Measurements from ENCODE around the gene PDCD1. TPM values are rescaled to one million over a fixed set of nuclear protein-coding genes. Genes with fewer than 3 reads are reported as not detected.
"Not testable (repeated sequence)": the region's sequence is repeated elsewhere in the genome, so short reads cannot be mapped to it uniquely, and the experiment has no call there.

The PDCD1 gene
- under 1 TPM; 0.11 to 0.40 (median 0.18) TPM for polyA plus RNA-seq (ENCODE audit: insufficient read length in 4 of 4)

DNA sequence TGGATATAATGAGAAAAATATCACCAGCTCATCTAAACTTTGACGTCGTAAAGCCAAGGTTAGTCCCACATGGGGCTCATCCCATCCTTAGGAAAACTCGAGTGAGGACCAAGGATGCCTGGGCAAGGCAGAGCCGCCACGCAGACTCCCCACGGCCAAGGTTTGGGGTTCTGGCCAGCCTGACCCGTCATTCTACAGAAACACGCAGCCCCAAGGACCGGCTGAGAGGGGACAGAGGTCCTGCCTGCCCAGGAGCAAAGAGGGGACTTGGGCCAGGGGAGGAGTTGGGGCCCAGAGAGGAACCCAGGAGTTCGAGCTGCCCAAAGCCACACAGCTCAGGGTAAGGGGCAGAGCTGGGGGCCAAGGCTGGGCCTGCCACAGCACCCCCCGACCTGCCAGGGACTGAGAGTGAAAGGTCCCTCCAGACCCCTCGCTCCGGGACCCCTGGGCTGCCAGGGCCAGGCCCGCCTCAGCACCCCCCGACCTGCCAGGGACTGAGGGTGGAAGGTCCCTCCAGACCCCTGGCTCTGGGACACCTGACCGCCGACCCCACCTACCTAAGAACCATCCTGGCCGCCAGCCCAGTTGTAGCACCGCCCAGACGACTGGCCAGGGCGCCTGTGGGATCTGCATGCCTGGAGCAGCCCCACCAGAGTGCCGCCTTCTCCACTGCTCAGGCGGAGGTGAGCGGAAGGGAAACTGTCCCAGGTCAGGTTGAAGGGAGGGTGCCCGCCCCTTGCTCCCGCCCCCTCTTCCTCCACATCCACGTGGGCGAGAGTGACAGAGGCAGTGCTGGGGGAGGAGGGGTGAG, at the start of gene PDCD1:
Gene PDCD1, minus strand, starts transcription at position 689 of the 811 bp plus-strand sequence. Its CDS starts 56 bp downstream, at position 633.
- DNase-seq (ENCODE audit: low read depth in 4 of 4, low spot score in 3 of 4): no peak

DNA sequence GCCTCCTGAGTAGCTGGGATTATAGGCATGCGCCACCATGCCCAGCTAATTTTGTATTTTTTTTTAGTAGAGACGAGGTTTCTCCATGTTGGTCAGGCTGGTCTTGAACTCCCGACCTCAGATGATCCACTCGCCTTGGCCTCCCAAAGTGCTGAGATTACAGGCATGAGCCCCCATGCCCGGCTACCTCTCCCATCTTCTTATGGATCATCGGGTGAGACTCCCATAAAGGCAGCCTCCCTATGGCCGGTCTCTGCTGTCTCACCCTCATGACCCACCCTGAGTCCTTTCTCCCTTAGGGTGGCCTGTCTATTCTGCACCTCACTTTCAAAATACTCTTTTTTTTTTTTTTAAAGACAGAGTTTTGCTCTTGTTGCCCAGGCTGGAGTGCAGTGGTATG, 49.1 kb upstream of the PDCD1 start:
- DNase-seq (ENCODE audit: low read depth in 4 of 4, low spot score in 3 of 4): not testable (repeated sequence)

DNA sequence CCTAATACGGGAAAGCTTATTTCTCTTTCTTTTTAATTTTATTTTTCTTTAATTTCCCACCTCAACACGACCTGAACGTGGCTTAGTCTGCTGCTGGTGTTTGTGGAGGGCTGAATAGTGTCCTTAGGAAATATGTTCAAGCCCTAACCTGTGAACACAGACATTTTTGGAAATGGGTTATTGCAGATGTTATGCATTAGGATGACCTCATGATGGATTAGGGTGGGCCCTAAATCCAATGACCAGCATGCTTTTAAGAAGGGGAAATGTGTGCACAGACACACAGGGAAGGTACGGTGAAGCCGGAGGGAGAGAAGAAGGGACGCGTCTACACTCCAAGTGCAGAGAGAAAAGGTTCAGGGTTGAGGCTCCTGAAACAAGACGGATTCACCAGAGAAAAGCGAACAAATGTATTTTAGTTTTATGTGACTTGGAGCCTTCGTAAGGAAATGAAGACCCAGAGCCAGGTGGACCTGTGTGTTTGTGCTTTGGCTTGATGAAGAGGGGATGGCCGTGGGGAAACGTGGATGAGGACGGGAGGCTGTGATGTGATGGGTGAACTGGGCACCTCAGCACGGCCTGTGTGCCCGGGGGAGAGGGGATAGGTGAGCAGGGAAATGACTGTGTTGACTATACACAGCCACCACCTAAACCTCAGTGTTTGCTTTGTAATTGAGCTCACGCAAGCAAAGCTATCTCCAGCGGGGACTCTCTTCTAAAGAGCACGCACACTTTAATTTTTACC, 48.3 kb upstream of the PDCD1 start:
- DNase-seq (ENCODE audit: low read depth in 4 of 4, low spot score in 3 of 4): no peak

DNA sequence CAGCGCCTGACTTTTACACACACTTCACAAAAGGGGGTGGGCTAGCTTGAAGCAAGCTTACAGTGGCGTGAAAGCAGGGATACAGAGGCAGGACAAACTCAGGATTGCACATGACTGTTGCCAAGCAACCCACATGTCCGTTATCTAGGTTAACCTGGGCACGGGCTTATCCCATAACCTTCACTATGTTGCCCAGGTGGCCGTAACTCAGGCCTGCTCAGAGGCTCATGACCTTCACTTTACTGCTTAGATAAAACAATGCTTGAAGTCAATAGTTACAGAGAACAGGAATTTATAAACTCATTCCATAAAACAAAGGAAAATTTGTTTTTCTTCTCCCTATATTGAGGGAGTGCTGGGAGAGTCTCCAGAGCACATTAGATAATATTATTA, 47.7 kb upstream of the PDCD1 start:
- not testable (repeated sequence) for DNase-seq (ENCODE audit: low read depth in 4 of 4, low spot score in 3 of 4)

DNA sequence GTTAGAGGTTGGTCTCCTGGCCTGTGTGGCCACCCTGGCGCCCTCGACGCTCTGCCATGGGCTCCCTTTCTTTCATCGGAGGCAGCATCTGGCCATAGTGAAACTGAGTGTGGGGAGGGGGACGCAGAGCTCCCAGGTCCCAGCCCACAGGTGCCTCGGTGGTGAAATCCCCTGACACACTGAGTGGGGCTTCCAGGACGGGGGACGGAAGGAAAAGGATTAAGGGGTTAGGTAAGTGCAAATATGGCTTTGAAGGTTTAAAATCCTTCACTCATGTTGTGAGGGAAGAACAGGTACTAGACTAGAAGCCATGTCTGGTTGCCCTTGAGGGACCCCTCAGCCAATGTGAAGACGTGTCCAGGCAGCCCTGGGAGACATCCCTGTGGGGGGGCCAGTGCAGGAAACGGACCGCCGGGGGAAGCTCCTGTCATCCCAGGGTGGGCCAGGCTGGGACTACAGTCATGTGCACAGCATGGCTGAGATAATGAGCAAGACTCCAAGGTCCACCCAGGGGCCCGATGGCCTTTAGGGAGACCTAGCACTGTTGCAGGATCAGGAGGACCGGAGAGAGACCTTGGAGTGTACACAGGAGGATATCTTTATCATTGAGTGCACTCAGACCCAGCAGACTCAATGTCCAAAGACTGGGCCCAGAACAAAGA, 47.2 kb upstream of the PDCD1 start:
- DNase-seq (ENCODE audit: low read depth in 4 of 4, low spot score in 3 of 4): no peak

DNA sequence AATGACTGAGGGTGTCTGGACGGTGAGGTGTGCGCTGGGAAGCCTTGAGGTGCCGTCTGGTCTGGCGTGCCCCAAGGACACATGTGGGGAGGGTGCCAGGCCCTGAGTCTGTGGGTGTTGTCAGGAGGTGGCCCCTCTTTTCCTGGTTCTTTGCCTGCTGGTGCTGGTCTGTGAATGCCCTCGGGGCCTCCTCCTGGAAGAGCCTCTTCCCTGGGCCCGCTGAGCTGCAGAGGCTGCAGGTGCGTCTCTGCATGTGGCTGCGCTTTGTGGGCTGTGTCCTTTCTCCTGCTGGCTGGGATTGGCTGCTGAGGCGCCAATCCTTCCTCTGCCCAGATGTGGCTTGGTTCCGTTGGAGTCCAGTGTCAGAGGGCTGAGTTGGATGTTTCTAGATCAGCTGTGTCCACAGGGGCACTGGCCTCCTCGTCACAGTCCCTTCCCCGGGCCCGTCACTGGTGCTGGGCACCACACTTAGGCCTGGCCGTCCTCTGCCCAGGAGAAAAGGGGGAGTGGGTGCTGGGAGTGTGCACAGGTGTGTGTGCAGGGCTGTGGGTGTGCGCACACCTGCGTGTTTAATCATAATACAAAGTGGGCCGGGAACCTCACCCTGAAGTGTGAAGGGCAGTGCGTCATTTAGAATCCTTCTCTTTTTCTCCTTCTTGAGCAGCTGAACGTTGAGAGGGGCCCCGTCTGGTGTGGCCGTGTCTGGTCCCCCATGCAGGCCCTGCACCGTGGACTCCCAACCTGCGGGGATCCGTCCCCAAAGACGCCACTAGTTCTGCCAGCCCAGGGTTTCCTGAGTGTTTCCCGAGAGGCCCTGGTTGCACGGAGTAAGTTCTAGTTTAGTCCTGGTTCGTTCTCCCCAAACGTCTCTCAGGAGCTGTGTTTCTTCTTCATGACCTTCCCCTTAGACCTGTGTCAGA, 46.4 kb upstream of the PDCD1 start:
- DNase-seq (ENCODE audit: low read depth in 4 of 4, low spot score in 3 of 4): no peak

DNA sequence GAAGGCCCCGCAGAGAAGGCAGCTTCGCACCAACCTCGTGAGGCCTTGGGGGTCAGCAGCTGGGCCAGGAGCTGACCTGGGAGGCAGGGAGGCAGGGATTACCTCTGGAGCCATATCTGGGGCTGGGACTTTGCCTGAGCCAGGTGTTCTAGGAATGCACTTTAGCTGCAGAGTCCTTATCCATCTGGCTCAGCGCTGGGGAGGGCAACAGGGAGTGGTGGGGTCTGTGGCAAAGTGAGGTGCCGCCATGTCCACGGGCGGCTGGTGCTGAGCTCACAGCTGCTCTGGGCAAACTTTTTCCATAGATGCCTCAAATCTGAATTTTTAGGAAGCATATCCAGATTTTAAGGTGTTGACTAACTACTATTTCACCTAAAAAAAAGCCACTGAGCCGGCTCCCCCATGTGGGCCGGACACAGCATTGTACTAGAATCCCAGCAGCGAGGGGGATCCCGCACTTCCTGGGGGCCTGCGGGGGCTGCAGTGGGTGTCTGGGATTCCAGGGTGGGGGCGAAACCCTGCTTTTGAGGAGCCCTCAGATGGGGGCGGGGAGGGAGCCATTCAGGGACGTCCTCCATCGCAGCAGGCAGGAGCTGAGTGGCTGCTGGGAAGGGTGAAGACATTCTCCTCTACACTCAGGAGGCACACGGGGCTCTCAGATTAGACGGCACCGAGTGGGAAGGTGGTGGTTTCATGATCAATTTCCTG, 45.5 kb upstream of the PDCD1 start:
- no peak for DNase-seq (ENCODE audit: low read depth in 4 of 4, low spot score in 3 of 4)

DNA sequence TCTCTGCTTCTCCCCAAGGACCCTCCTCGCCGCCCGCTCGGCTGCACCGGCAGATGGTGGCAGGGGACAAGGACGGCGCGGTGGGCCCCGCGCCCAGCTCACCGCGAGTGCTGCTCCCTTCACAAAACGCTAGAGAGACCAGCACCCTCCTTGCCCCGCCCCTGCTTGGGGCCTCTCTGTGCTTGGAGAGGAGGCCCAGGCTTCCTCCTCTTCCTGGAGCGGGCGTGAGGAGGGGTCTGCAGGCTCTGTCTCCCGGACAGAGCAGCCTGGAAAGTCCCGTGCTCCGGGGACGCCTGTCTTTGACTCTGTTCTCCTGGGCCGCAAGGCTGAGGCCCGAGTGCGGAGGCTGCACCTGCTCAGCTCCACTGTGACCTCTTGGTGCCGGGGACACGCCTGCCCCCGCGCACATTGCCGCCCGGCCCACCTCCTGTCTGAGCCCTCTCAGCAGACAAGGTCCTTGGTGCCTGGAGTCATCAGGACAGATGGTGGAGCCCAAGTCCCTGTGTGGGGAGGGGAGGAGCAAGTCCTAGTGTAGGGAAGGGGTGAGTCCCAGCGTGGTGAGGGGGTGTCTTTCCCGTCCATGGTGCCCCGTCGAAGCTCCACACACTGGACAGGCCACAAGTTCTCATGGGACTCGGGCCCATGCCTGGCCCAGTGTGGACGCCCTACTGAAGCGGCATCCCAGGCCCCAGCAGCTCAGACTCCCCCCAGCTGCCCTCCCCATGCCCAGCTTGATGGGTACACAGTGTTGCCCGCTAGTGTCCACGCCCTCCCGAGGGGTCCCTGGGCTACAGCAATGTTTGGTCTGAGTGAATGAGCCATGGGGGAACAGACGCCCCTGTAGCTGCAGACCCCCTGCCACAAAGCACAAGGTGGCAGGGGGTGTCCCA, 44.7 kb upstream of the PDCD1 start:
- DNase-seq (ENCODE audit: low read depth in 4 of 4, low spot score in 3 of 4): no peak

DNA sequence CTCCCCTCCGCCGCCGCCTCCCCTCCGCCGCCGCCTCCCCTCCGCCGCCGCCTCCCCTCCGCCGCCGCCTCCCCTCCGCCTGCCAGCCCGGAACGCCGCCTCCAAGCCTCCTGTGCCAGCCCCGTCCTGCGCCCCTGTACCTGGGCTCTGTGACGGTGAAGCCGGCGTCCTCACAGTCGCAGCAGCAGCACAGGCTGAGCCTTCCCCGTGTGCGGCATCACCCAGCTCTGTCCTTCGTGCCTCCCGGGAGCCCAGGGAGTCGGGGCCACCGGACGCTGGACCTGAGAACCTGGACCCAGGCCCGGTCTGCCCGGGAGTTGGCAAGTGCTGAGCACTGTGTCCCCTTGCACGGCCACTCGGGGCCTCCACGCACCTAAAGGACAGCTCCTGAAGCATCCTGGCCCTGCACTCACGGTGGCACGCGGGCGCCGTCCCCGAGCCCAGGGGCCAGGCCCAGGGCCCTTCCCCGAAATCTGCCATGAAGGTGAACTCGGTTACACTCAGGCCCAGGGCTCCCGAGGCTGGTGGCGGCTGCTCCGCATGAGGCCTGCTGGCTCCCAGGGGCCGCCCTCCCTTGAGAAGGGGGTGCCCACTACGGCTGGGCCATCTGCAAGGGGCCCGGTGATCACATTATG, 43.8 kb upstream of the PDCD1 start:
- DNase-seq (ENCODE audit: low read depth in 4 of 4, low spot score in 3 of 4): no peak

DNA sequence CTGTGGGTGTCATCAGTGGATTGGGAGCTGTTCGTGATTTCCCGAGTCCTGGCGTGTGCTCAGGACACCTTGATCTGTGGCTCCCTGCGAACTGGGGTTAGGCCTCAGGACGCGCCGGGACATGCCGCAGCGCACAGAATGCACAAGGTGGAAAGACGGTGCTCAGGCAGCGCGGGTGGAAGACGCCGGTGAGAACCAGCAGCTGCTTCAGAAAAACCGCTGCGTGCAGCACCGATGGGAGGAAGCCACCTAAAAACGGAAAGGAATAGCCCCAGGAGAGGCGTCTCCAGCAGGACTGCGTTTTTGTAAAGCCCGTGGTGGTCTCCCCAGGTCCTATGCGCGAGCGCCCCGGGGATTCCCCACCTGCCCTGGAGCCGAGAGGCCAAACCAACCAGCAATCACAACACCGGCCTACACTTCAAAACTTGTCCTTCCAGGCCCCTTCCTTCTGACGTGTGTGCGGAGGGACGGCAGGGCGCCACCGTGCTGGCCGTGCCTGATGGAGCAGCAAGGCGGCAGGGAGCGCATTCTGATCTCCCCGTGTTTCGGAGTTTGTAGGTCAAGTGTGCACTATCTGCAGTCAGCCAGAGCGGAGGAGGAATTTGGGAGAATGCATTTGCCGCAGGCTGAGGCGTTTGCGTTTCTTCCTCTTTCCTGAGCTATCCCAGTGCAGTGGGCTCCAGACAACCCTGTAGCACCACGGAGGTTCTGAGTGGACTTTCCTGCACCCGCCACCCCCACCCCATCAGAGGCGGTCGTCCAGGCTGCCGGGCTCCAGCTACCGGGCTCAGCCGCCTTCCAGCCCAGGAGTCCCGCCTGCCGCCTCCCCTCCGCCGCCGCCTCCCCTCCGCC, 43.0 kb upstream of the PDCD1 start:
- no peak for DNase-seq (ENCODE audit: low read depth in 4 of 4, low spot score in 3 of 4)

DNA sequence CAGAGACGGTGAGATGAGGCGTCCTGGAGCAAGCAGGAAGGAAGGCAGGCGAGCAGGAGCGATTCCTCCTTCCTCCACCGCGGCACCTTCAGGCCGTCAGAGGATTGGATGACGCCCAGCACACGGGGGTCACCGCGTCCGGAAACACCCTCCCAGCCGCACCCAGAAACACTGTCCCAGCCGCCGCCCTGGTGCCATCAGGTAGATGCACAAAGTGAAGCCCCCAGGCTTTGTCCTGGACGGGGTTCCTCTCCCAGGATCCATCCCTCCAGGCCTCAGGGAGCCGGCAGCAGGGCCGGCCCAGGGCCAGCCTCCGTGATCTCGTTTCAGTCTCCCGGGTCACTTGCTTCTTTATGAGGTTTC, 42.3 kb upstream of the PDCD1 start:
- no peak for DNase-seq (ENCODE audit: low read depth in 4 of 4, low spot score in 3 of 4)

DNA sequence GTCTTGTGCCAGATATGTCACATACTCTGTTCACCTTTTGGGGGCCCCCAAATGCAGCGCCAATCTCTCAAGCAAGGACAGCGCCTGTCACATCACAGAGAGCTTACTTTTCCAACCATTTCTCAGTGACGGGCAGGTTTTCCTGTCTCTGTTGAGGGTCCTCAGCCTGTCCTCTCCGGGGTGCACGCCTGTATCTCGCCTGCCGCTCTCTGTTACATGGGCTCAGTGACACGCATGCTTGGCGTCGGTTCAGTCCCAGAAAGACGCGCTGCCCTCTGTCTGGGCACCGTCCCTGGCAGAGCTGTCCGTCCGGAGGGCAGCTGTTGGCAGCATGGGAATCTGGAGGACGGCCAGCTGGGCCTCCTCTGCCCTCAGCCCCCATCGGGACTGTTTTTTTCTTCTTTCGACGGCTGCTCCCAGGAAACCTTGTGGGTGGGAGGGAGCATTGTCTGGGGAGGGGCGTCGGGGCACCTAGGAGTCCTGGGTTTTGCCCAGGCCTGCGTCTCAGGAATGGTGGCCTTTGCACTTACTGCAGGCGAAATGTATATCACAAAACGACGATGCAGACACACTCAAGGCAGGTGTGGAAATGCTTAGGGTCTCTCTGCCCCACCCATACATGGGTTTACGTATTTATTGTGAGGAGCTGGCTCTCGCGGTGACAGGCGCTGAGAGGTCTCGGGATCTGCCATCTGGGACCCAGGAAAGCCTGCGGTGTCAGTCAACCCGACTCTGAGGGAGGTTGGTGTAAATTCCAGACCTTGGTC, 41.7 kb upstream of the PDCD1 start:
- no peak for DNase-seq (ENCODE audit: low read depth in 4 of 4, low spot score in 3 of 4)

DNA sequence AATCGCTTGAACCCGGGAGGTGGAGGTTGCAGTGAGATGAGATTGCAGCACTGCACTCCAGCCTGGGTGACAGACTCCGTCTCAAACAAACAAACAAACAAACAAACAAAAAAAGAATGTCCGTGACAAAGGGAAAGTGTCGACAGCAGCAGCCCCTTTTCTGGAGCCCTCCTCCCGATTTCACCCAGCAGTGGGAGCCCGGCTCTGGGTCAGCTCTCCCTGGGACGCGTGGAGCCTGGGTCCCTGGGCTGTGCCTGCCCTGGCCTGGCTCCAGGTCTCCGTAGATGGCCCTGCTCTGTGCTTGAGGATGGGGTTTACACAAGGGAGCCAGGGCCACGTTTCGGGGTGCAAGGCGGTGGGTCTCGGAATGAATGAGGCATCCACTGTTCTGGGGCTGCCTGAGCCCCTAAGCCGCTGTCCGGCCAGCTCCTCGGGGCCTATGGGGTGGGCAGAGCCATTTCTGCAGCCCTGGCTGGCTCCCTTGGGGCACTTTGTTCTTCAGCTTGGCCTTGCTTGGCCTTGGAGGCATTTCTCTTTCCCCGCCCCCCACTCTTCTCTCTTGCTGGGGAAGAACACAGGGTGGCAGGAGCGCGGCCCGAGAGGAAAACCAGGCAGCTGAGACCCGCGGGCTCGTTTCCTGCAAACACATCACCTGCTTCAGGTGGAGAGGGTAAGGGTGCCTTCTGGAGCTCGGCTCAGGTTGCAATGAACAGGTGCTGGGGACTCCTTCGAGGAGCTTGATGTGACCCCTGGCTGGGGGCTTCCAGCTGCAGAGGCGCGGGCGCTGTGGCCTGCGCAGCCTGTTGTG, 40.0 kb upstream of the PDCD1 start:
- no peak for DNase-seq (ENCODE audit: low read depth in 4 of 4, low spot score in 3 of 4)

DNA sequence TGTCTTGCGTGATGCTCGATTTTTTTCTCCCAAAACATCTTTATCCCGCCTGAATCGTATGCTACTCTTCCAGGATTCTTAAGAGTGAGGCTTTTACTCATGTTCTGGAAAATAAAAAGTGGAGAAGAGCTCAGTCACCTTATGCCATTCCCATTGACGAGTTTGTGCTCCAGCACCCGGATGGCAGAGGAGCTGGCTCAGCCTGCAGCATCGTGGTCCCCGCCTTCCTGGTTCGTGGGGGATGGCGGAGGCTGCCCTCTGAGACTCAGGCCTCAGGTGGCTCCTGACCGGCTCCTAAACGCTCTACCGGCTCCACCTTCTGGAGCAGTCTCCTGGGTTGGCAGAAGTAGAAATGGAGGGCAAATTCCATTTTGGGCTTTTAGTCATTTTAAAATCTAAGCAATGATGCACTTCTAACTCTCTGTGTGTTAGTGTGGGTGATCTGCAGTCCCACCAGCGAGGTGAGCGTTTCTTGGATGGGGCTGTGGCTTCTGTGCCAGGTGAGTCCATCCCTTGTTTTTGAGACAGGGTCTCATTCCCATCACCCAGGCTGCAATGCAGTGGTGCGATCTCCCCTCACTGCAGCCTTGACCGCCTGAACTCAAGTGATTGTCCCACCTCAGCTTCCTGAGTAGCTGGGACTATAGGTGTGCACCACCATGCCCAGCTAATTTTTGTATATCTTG, 38.7 kb upstream of the PDCD1 start:
- no peak for DNase-seq (ENCODE audit: low read depth in 4 of 4, low spot score in 3 of 4)

DNA sequence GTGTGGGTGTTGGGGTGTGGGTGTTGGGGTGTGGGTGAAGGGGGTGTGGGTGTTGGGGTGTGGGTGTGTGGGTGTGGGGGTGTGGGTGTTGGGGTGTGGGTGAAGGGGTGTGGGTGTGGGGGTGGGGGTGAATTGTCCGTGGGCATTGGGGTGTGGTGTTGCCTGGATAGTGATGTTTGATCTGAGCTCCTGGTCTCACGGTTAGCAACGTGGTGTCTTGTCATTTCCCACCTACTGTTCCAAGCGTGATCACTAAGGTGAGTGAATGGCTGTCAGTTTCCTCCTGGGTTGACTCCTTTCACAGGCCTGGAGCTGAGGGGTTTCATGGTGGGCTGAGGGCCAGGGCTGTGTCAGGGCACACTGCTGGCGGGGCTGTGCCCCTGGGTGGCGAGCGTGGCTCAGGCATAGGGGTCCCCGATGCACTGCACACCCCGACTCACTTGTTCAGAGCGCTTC, 38.1 kb upstream of the PDCD1 start:
- DNase-seq (ENCODE audit: low read depth in 4 of 4, low spot score in 3 of 4): no peak
